HUES64 (cell line): ENCODE data around the gene ZBTB25.

Experiments
- H3K27ac ChIP-seq: 2 replicates; pipeline ENCODE4 v1.7.0; 2013; ENCODE audit warnings: low read depth, low read length, inconsistent platforms
- H3K27me3 ChIP-seq: 2 replicates; pipeline ENCODE4 v1.6.1; 2013; ENCODE audit warnings: mild to moderate bottlenecking, low read length; ENCODE audit not compliant: insufficient read depth
- H3K36me3 ChIP-seq: 2 replicates; pipeline ENCODE4 v1.6.1; 2013; ENCODE audit warnings: mild to moderate bottlenecking, low read length; ENCODE audit not compliant: insufficient read depth
- H3K4me1 ChIP-seq: 2 replicates; pipeline ENCODE4 v1.6.1; 2013; ENCODE audit warnings: mild to moderate bottlenecking, low read length, moderate library complexity; ENCODE audit not compliant: insufficient read depth
- H3K4me3 ChIP-seq: 2 replicates; pipeline ENCODE4 v1.5.1; 2013; ENCODE audit warnings: mild to moderate bottlenecking, low read length, moderate library complexity
- H3K9ac ChIP-seq: 2 replicates; pipeline ENCODE4 v1.6.1; 2013; ENCODE audit warnings: mild to moderate bottlenecking, low read depth, low read length
- H3K9me3 ChIP-seq: 2 replicates; pipeline ENCODE4 v1.6.1; 2013; ENCODE audit warnings: low read depth, low read length; ENCODE audit not compliant: insufficient read depth
- WGBS: fragments of 150-250, 120-280 bp; methylation state at CpG from one replicate; pipeline ENCODE4 v1.1.7; 2013; ENCODE audit warnings: missing lambda C conversion rate; 5-methylcytosine and 5-hydroxymethylcytosine counted together

ZBTB25 gene

DNA sequence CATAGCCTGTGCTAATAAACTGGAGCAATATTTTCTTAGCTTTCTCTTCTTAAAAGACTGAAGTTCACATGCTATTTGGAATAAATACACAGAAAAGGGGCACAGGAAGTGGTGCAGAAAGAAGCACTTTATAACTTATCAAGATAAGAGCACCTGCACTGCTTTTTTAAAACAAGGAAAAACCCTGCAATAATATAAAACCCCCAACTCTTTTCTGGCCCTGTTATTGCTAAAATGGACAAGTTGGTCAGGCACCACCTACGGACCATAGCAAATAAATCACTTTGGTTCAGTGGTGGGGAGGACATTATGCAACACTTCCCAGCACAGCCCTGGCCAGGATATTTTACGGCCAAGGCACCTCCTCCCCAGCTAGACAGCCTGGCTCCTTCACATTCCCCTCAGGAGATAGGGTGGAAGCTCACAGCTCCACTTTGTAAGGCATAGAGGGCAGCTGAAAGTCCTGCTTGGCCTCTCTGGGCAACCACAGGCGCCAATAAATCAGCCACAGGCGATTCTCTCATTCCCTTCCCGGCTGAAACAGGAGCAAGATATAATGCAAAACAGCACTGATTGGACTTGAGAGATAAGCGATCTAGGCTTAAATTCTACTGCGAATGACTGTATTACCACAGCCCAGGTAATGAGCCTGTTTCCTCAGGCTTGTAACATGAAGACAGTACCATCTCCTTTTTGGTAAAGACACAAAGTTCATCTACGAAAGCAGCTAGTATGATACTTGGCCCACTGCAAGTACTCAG lies 2.0 kb downstream of the ZBTB25 start:
- Histone ChIP-seq H3K27ac (no peak overlapping the region), H3K36me3 (peaks cover 16% of the 10 kb centered on the region), H3K4me3 (peak overlapping the region; percentile 95; the same call in 1 of the 2 replicates), H3K9me3 (no peaks in the 10 kb centered on the region), H3K9ac (peak overlapping the region; percentile 22; the same call in 1 of the 2 replicates), H3K27me3 (no peaks in the 10 kb centered on the region), H3K4me1 (peaks cover 18% of the 10 kb centered on the region)
- 81% methylated on average over 8 of the region's 8 CpGs for WGBS

DNA sequence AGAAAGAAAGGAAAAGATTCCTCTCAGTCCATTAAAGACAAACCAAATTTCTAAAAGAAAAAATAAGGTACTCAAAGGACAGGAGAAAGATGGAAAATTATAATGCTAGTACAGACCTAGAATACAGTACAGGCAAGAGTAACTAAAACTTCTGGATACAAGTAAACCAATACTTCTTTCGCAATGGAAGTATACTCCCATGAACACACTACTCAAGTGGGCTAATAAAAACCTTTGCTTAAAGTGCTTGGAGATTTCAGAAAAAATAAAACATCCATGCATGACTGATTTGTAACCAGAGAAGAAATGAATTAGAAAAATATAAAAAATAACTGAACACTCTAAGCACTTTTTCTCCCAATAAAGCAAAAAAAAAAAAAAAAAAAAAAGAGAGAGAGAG lies 3.5 kb downstream of the ZBTB25 start:
- Histone ChIP-seq H3K27me3 (no peaks in the 10 kb centered on the region), H3K4me1 (peaks cover 14% of the 10 kb centered on the region), H3K9ac (no peak overlapping the region), H3K27ac (no peak overlapping the region), H3K4me3 (no peak overlapping the region), H3K9me3 (no peaks in the 10 kb centered on the region), H3K36me3 (peaks cover 19% of the 10 kb centered on the region)
- WGBS, result 100% methylated on average over 1 of the region's 1 CpG

DNA sequence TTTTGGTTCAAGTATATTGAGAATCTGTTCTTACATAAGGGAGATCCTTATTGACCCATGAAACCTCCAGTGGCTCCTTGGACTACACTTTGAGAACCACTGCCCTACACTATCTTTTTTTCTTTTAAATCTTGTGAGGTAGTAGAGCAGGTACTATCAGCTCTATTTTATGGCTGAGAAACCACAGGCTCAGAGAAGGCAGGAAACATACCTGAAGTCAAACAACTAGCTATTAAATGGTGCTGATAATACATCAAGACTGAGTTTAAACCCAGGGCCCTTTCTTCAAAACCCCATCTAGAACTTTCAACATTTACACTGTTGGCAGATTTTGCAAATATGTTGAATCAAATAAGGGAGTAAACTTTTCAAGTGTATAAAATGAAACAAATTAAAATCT lies 6.9 kb downstream of the ZBTB25 start:
- no peak overlapping the region for H3K27ac ChIP-seq
- peaks cover 6% of the 10 kb centered on the region for H3K4me1 ChIP-seq
- H3K9me3 ChIP-seq, result no peaks in the 10 kb centered on the region
- H3K9ac ChIP-seq, result no peak overlapping the region
- H3K4me3 ChIP-seq, result no peak overlapping the region
- H3K27me3 ChIP-seq, result no peaks in the 10 kb centered on the region
- H3K36me3 ChIP-seq, result peaks cover 22% of the 10 kb centered on the region

DNA sequence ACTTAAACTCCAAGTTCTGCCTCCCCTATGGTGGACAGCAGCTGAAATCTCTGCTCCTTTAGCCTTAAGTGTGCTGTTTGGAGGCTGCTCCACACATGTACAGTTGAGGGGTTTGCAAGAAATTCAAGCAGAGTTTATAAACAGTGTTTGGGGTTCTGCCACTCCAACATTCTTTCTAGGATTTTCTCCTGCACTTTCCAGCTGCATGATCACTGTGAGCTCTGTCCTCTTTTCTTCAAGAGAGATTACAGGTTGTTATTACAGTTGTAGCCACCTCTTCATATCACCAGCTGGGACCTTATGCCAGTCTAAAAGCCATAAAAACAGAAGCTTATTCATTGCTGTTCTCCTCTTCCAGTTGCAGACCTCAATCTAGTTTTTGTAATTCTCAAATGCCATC lies 8.4 kb downstream of the ZBTB25 start:
- Histone ChIP-seq H3K27ac (no peak overlapping the region), H3K9me3 (no peaks in the 10 kb centered on the region), H3K4me3 (no peak overlapping the region), H3K27me3 (no peaks in the 10 kb centered on the region), H3K4me1 (no peaks in the 10 kb centered on the region), H3K9ac (no peak overlapping the region), H3K36me3 (peaks cover 30% of the 10 kb centered on the region)

DNA sequence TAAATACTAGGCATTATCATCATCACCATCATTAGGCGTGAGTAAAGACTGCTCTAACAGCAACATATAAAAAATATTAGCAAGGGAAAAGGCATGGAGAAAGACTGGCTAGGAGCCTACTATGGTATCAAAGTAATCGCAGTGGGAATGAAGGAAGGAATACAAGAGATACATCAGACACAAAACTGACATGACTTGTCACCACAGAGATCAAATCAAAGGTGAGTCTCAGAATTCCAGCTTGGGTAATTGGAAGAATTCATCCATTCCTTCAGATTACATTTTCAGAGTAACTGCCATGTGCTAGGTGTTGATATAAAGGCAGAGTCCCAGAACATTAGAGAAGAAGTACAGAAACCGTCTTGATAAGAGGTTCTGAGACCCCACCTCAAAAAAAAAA lies 10.2 kb downstream of the ZBTB25 start:
- H3K9me3 ChIP-seq, result no peaks in the 10 kb centered on the region
- H3K27ac ChIP-seq, result no peak overlapping the region
- no peaks in the 10 kb centered on the region for H3K4me1 ChIP-seq
- no peak overlapping the region for H3K4me3 ChIP-seq
- no peak overlapping the region for H3K9ac ChIP-seq
- peaks cover 36% of the 10 kb centered on the region for H3K36me3 ChIP-seq
- WGBS, result 92% methylated on average over 3 of the region's 3 CpGs
- no peaks in the 10 kb centered on the region for H3K27me3 ChIP-seq

DNA sequence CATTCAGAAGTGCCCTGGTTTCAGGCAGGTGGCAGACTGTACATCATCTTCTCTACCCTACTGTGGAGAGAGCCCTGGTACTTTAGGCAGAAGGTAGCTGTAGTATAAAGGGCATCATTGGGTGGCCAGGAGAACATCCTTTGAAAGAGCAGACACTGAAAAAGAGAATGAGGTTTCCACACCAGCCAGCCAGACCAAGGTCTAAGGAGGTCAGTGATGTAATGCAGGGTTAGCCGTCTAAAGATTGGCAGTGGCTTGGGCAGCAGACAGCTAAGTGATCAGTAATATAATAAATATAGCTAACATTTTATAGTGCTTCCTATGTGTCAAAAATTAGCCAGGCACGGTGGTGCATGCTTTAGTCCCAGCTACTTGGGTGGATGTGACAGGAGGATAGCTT lies 12.0 kb downstream of the ZBTB25 start:
- WGBS, result 90% methylated on average over 2 of the region's 2 CpGs
- H3K9me3 ChIP-seq, result no peaks in the 10 kb centered on the region
- no peak overlapping the region for H3K4me3 ChIP-seq
- peaks cover 43% of the 10 kb centered on the region for H3K36me3 ChIP-seq
- H3K27ac ChIP-seq, result no peak overlapping the region
- H3K9ac ChIP-seq, result no peak overlapping the region
- no peaks in the 10 kb centered on the region for H3K4me1 ChIP-seq
- no peaks in the 10 kb centered on the region for H3K27me3 ChIP-seq

DNA sequence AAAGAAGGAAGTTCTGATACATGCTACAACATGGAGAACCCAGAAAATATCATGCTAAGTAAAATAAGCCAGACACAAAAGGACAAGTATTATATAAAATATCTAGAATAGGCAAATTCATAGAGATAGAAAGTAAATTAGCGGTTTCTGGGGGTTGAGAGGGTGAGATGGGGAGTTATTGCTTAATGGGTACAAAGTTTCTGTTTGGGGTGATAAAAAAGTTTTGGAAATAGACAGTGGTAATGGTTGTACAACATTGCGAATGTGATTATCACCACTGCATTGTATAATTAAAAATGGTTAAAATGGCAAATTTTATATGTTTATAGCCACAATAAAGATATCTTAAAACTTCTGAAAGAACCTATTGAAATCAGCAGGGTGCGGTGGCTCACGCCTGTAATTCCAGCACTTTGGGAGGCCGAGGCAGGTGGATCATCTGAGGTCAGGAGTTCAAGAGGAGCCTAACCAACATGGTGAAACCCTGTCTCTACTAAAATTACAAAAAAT lies 15.0 kb downstream of the ZBTB25 start:
- Histone ChIP-seq H3K9ac (no peak overlapping the region), H3K27me3 (no peaks in the 10 kb centered on the region), H3K4me3 (no peak overlapping the region), H3K9me3 (no peaks in the 10 kb centered on the region), H3K4me1 (no peaks in the 10 kb centered on the region), H3K27ac (no peak overlapping the region), H3K36me3 (peaks cover 46% of the 10 kb centered on the region)
- WGBS, result 95% methylated on average over 4 of the region's 5 CpGs

DNA sequence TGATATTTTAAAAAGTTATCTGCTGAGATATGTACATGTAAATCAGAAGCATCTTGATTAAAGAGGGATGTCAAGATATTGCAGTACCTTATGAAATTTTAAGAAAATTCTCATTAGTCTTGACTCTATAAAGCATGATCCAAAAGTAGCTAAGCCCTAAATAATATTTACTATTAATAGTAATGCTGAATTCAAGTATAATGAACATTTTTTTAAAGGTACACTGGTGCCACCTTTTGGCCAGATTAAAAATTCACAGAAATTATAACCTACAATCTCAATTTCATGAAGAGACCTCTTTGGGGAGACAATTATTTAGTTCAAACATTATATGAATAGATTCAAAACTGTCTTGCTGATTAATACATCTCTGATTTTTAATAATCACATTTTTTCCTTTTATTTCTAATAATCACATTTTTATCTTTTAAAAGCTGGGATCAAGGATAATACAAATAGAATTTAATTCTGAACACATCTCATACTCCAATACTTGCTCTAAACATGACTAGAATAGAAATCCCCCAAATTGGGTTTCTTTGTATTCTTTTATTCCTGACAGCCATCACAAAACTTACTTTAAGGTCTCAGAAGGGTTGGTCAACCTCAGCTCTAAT lies 24.9 kb downstream of the ZBTB25 start:
- Histone ChIP-seq H3K9ac (no peak overlapping the region), H3K27ac (no peak overlapping the region)

DNA sequence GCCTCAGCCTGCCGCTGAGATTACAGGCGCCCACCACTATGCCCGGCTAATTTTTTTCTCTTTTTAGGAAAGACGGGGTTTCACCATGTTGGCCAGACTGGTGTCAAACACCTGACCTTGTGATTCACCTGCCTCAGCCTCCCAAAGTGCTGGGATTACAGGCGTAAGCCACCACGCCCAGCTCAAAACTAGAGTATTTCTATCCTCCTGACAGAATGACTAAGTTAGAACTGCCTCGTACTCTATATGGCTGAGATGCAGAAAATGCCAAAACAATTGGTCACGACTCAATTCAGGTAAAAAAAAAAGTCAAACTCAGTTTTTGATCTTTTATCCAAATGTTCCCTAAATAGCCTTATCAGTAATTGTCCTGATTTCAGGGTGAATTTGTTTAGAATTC lies 27.2 kb downstream of the ZBTB25 start:
- Histone ChIP-seq H3K36me3 (no peaks in the 10 kb centered on the region), H3K27ac (no peak overlapping the region), H3K27me3 (no peaks in the 10 kb centered on the region), H3K4me3 (no peak overlapping the region), H3K9ac (no peak overlapping the region), H3K4me1 (no peaks in the 10 kb centered on the region), H3K9me3 (no peaks in the 10 kb centered on the region)
- WGBS, result 95% methylated on average over 8 of the region's 8 CpGs

More for the DNA sequence above, 24.9 kb downstream of the ZBTB25 start:
- H3K9me3 ChIP-seq, result no peaks in the 10 kb centered on the region
- no peaks in the 10 kb centered on the region for H3K4me1 ChIP-seq
- no peak overlapping the region for H3K4me3 ChIP-seq
- peaks cover 3% of the 10 kb centered on the region; the same call in 1 of the 2 replicates for H3K36me3 ChIP-seq
- no peaks in the 10 kb centered on the region for H3K27me3 ChIP-seq

DNA sequence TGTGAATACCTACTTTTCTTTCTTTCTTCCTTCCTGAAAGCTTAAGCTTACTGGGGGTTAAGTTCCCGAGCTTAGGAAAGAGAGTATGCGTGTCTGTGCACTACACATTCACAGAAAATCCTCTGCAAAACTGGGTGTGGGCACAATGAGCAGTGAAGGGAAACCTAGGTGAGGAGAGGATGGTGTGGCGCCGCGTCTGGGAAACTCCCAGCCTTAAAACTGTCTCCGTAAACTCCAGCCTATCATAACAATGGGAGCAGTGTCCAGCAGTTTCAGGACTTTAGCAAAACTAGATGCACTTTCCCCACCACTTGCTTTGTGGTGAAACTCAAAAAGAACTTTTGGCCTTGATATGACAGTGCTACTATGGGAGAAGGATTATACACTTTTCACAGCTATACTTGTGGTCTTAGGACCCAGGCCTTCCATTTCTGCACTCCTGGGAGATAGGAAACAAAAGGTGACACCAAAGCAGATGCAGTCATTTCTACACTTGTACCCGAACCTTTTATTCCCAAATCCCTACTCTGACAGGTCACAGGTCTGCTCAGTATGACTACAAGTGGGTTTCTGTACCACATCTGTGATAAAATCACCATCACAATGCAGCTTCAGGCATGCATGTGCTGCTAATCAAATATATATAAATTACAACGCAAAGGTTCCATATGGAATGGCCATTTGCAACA lies 27.9 kb downstream of the ZBTB25 start:
- Histone ChIP-seq H3K36me3 (no peaks in the 10 kb centered on the region), H3K27me3 (no peaks in the 10 kb centered on the region), H3K9ac (no peak overlapping the region), H3K4me3 (no peak overlapping the region), H3K27ac (no peak overlapping the region), H3K9me3 (no peaks in the 10 kb centered on the region), H3K4me1 (no peaks in the 10 kb centered on the region)
- WGBS, result 92% methylated on average over 7 of the region's 8 CpGs

DNA sequence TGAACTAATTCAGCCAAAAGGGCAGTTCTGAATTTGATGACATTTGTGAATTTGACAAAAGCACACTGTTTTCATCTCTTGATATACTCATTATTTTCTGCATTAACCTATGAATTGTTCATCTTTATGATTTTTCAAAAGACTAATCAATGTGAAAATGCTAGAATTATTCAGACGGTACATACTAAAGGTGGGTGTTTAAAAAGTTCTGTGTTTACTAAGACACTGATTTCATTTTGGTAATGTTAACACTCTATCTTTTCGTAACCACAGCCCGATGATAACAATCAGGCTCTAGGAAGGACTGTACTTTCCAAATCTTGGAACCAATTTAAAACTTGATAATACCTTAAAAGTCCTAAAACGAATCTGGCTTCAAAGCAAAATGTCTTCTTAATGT lies 28.9 kb downstream of the ZBTB25 start:
- H3K27me3 ChIP-seq, result no peaks in the 10 kb centered on the region
- H3K9me3 ChIP-seq, result no peaks in the 10 kb centered on the region
- no peaks in the 10 kb centered on the region for H3K36me3 ChIP-seq
- no peaks in the 10 kb centered on the region for H3K4me1 ChIP-seq
- no peak overlapping the region for H3K27ac ChIP-seq
- no peak overlapping the region for H3K4me3 ChIP-seq
- WGBS, result 100% methylated on average over 4 of the region's 4 CpGs
- no peak overlapping the region for H3K9ac ChIP-seq
